ENCODE data around the gene RMND5A.

Gene RMND5A

GRCh38 chr2:86791573-86791972, 71.5 kb downstream of the RMND5A start:
- DNase-seq (ENCODE audit: low read depth in 2 of 2): no peak

- DNase-seq (ENCODE audit: low read depth in 2 of 2): no peak
Measured at GRCh38 chr2:86793752-86794151, 73.7 kb downstream of the RMND5A start.

GRCh38 chr2:86794861-86795260, 74.8 kb downstream of the RMND5A start:
- DNase-seq (ENCODE audit: low read depth in 2 of 2): no peak

- DNase-seq (ENCODE audit: low read depth in 2 of 2): no peak
Measured at GRCh38 chr2:86800856-86801567, 80.9 kb downstream of the RMND5A start.

- DNase-seq (ENCODE audit: low read depth in 2 of 2): no peak
Measured at GRCh38 chr2:86806059-86806857, 86.2 kb downstream of the RMND5A start.

- DNase-seq (ENCODE audit: low read depth in 2 of 2): no peak
Measured at GRCh38 chr2:86807133-86807467, 87.0 kb downstream of the RMND5A start.

- no peak for DNase-seq (ENCODE audit: low read depth in 2 of 2)
Measured at GRCh38 chr2:86807468-86808275, 87.6 kb downstream of the RMND5A start.

- DNase-seq (ENCODE audit: low read depth in 2 of 2): peak; percentile 89 to 90
Measured at GRCh38 chr2:86808315-86809161, 88.4 kb downstream of the RMND5A start.

- DNase-seq (ENCODE audit: low read depth in 2 of 2): no peak
Measured at GRCh38 chr2:86809481-86810121, 89.5 kb downstream of the RMND5A start.

- no peak for DNase-seq (ENCODE audit: low read depth in 2 of 2)
Measured at GRCh38 chr2:86815611-86816010, 95.5 kb downstream of the RMND5A start.

GRCh38 chr2:86818114-86818801, 98.2 kb downstream of the RMND5A start:
- DNase-seq (ENCODE audit: low read depth in 2 of 2): no peak

- DNase-seq (ENCODE audit: low read depth in 2 of 2): no peak
Measured at GRCh38 chr2:86818957-86819356, 98.9 kb downstream of the RMND5A start.

- DNase-seq (ENCODE audit: low read depth in 2 of 2): no peak
Measured at GRCh38 chr2:86821306-86821705, 101.2 kb downstream of the RMND5A start.

GRCh38 chr2:86821842-86822241, 101.8 kb downstream of the RMND5A start:
- DNase-seq (ENCODE audit: low read depth in 2 of 2): no peak

GRCh38 chr2:86822668-86823345, 102.7 kb downstream of the RMND5A start:
- no peak for DNase-seq (ENCODE audit: low read depth in 2 of 2)

GRCh38 chr2:86825036-86825692, 105.1 kb downstream of the RMND5A start:
- no peak for DNase-seq (ENCODE audit: low read depth in 2 of 2)

- no peak for DNase-seq (ENCODE audit: low read depth in 2 of 2)
Measured at GRCh38 chr2:86825693-86826381, 105.7 kb downstream of the RMND5A start.

- DNase-seq (ENCODE audit: low read depth in 2 of 2): no peak
Measured at GRCh38 chr2:86826951-86827350, 106.9 kb downstream of the RMND5A start.
